ENCODE results near the gene ADGRG3.

- no peak for TF ChIP-seq CTCF (IDR thresholded peaks at IDR 0.05; ENCODE audit: control extremely low read depth in 1 of 3, insufficient read depth in 1 of 3, low read depth in 1 of 3, low read length in 3 of 3)
- TF ChIP-seq SP1 (IDR thresholded peaks at IDR 0.05; ENCODE audit: low read depth, low read length) = no peak
- no peak for TF ChIP-seq EZH2 (IDR thresholded peaks at IDR 0.05; ENCODE audit: low read depth, low read length, severe bottlenecking)
- no peak for TF ChIP-seq TAF1 (IDR thresholded peaks at IDR 0.05; ENCODE audit: low read depth, low read length)
- TF ChIP-seq TCF12 (IDR thresholded peaks at IDR 0.05; ENCODE audit: low read depth, low read length) = no peak
Observed at GRCh38 chr16:57724531-57724930, 56.4 kb downstream of the ADGRG3 start.
